ENCODE data around the gene GRK3.

GRCh38 chr22:25555586-25555985 is 8.9 kb upstream of the GRK3 start:
- TF ChIP-seq, protein P1, sequence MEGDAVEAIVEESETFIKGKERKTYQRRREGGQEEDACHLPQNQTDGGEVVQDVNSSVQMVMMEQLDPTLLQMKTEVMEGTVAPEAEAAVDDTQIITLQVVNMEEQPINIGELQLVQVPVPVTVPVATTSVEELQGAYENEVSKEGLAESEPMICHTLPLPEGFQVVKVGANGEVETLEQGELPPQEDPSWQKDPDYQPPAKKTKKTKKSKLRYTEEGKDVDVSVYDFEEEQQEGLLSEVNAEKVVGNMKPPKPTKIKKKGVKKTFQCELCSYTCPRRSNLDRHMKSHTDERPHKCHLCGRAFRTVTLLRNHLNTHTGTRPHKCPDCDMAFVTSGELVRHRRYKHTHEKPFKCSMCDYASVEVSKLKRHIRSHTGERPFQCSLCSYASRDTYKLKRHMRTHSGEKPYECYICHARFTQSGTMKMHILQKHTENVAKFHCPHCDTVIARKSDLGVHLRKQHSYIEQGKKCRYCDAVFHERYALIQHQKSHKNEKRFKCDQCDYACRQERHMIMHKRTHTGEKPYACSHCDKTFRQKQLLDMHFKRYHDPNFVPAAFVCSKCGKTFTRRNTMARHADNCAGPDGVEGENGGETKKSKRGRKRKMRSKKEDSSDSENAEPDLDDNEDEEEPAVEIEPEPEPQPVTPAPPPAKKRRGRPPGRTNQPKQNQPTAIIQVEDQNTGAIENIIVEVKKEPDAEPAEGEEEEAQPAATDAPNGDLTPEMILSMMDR (IDR thresholded peaks at IDR 0.05; ENCODE audit: low read depth, low read length, poor library complexity, severe bottlenecking) = no peak
- TF ChIP-seq EZH2phosphoT487 (IDR thresholded peaks at IDR 0.05; ENCODE audit: borderline replicate concordance, low read length) = no peak

All from DOHH2 (cell line).